ENCODE results near the gene FAM9A.

The FAM9A gene

GRCh38 chrX:8801041-8801599 is at the start of gene FAM9A:
TSS of gene FAM9A (minus strand) at chrX:8801383. CDS start at chrX:8800171, 1,212 bp downstream.
- Histone ChIP-seq H3K4me3 (ENCODE audit: low read depth, low read length) (no peak within 1 kb of the TSS), H3K27me3 (ENCODE audit: control insufficient read depth, insufficient read depth, low read length) (no peaks in the 10 kb centered on the region), H3K9ac (ENCODE audit: low read depth, low read length) (no peak within 1 kb of the TSS), H3K4me1 (ENCODE audit: control insufficient read depth, insufficient read depth, low read length) (no peaks in the 10 kb centered on the region), H3K36me3 (ENCODE audit: control insufficient read depth, insufficient read depth, low read length) (no peaks in the 10 kb centered on the region), H3K9me3 (ENCODE audit: control insufficient read depth, insufficient read depth, low read length) (no peaks in the 10 kb centered on the region)

- no peak overlapping the region for H3K9ac ChIP-seq (ENCODE audit: low read depth, low read length)
- no peak overlapping the region for H3K4me3 ChIP-seq (ENCODE audit: low read depth, low read length)
- H3K4me1 ChIP-seq (ENCODE audit: control insufficient read depth, insufficient read depth, low read length) = no peaks in the 10 kb centered on the region
Measured at GRCh38 chrX:8850478-8850877, 49.3 kb upstream of the FAM9A start.

GRCh38 chrX:8849945-8850344 is 48.8 kb upstream of the FAM9A start:
- Histone ChIP-seq H3K9me3 (ENCODE audit: control insufficient read depth, insufficient read depth, low read length) (no peaks in the 10 kb centered on the region), H3K27me3 (ENCODE audit: control insufficient read depth, insufficient read depth, low read length) (no peaks in the 10 kb centered on the region), H3K4me1 (ENCODE audit: control insufficient read depth, insufficient read depth, low read length) (no peaks in the 10 kb centered on the region), H3K9ac (ENCODE audit: low read depth, low read length) (no peak overlapping the region), H3K4me3 (ENCODE audit: low read depth, low read length) (no peak overlapping the region), H3K36me3 (ENCODE audit: control insufficient read depth, insufficient read depth, low read length) (no peaks in the 10 kb centered on the region)

More at GRCh38 chrX:8850478-8850877, 49.3 kb upstream of the FAM9A start:
- Histone ChIP-seq H3K9me3 (ENCODE audit: control insufficient read depth, insufficient read depth, low read length) (no peaks in the 10 kb centered on the region), H3K27me3 (ENCODE audit: control insufficient read depth, insufficient read depth, low read length) (no peaks in the 10 kb centered on the region), H3K36me3 (ENCODE audit: control insufficient read depth, insufficient read depth, low read length) (no peaks in the 10 kb centered on the region)

- no peaks in the 10 kb centered on the region for H3K27me3 ChIP-seq (ENCODE audit: control insufficient read depth, insufficient read depth, low read length)
- no peaks in the 10 kb centered on the region for H3K9me3 ChIP-seq (ENCODE audit: control insufficient read depth, insufficient read depth, low read length)
- H3K4me3 ChIP-seq (ENCODE audit: low read depth, low read length) = no peak overlapping the region
- H3K9ac ChIP-seq (ENCODE audit: low read depth, low read length) = no peak overlapping the region
- no peaks in the 10 kb centered on the region for H3K4me1 ChIP-seq (ENCODE audit: control insufficient read depth, insufficient read depth, low read length)
- H3K36me3 ChIP-seq (ENCODE audit: control insufficient read depth, insufficient read depth, low read length) = no peaks in the 10 kb centered on the region
Measured at GRCh38 chrX:8849458-8849857, 48.3 kb upstream of the FAM9A start.

GRCh38 chrX:8848911-8849310 is 47.7 kb upstream of the FAM9A start:
- Histone ChIP-seq H3K4me3 (ENCODE audit: low read depth, low read length) (no peak overlapping the region), H3K27me3 (ENCODE audit: control insufficient read depth, insufficient read depth, low read length) (no peaks in the 10 kb centered on the region), H3K36me3 (ENCODE audit: control insufficient read depth, insufficient read depth, low read length) (no peaks in the 10 kb centered on the region), H3K4me1 (ENCODE audit: control insufficient read depth, insufficient read depth, low read length) (no peaks in the 10 kb centered on the region), H3K9ac (ENCODE audit: low read depth, low read length) (no peak overlapping the region), H3K9me3 (ENCODE audit: control insufficient read depth, insufficient read depth, low read length) (no peaks in the 10 kb centered on the region)

- H3K4me1 ChIP-seq (ENCODE audit: control insufficient read depth, insufficient read depth, low read length) = no peaks in the 10 kb centered on the region
- H3K27me3 ChIP-seq (ENCODE audit: control insufficient read depth, insufficient read depth, low read length) = no peaks in the 10 kb centered on the region
- H3K4me3 ChIP-seq (ENCODE audit: low read depth, low read length) = no peak overlapping the region
- no peak overlapping the region for H3K9ac ChIP-seq (ENCODE audit: low read depth, low read length)
- H3K36me3 ChIP-seq (ENCODE audit: control insufficient read depth, insufficient read depth, low read length) = no peaks in the 10 kb centered on the region
- H3K9me3 ChIP-seq (ENCODE audit: control insufficient read depth, insufficient read depth, low read length) = no peaks in the 10 kb centered on the region
Measured at GRCh38 chrX:8848441-8848840, 47.3 kb upstream of the FAM9A start.

- no peaks in the 10 kb centered on the region for H3K36me3 ChIP-seq (ENCODE audit: control insufficient read depth, insufficient read depth, low read length)
- H3K9me3 ChIP-seq (ENCODE audit: control insufficient read depth, insufficient read depth, low read length) = no peaks in the 10 kb centered on the region
- H3K9ac ChIP-seq (ENCODE audit: low read depth, low read length) = no peak overlapping the region
- H3K27me3 ChIP-seq (ENCODE audit: control insufficient read depth, insufficient read depth, low read length) = no peaks in the 10 kb centered on the region
- H3K4me1 ChIP-seq (ENCODE audit: control insufficient read depth, insufficient read depth, low read length) = no peaks in the 10 kb centered on the region
- H3K4me3 ChIP-seq (ENCODE audit: low read depth, low read length) = no peak overlapping the region
Measured at GRCh38 chrX:8847360-8847759, 46.2 kb upstream of the FAM9A start.

GRCh38 chrX:8846266-8846665 is 45.1 kb upstream of the FAM9A start:
- H3K4me1 ChIP-seq (ENCODE audit: control insufficient read depth, insufficient read depth, low read length) = no peaks in the 10 kb centered on the region
- H3K27me3 ChIP-seq (ENCODE audit: control insufficient read depth, insufficient read depth, low read length) = no peaks in the 10 kb centered on the region
- H3K36me3 ChIP-seq (ENCODE audit: control insufficient read depth, insufficient read depth, low read length) = no peaks in the 10 kb centered on the region
- no peaks in the 10 kb centered on the region for H3K9me3 ChIP-seq (ENCODE audit: control insufficient read depth, insufficient read depth, low read length)
- H3K9ac ChIP-seq (ENCODE audit: low read depth, low read length) = no peak overlapping the region
- no peak overlapping the region for H3K4me3 ChIP-seq (ENCODE audit: low read depth, low read length)

GRCh38 chrX:8845469-8845868 is 44.3 kb upstream of the FAM9A start:
- Histone ChIP-seq H3K27me3 (ENCODE audit: control insufficient read depth, insufficient read depth, low read length) (no peaks in the 10 kb centered on the region), H3K4me1 (ENCODE audit: control insufficient read depth, insufficient read depth, low read length) (no peaks in the 10 kb centered on the region), H3K4me3 (ENCODE audit: low read depth, low read length) (no peak overlapping the region), H3K36me3 (ENCODE audit: control insufficient read depth, insufficient read depth, low read length) (no peaks in the 10 kb centered on the region), H3K9me3 (ENCODE audit: control insufficient read depth, insufficient read depth, low read length) (no peaks in the 10 kb centered on the region), H3K9ac (ENCODE audit: low read depth, low read length) (no peak overlapping the region)

- no peak overlapping the region for H3K9ac ChIP-seq (ENCODE audit: low read depth, low read length)
- H3K4me1 ChIP-seq (ENCODE audit: control insufficient read depth, insufficient read depth, low read length) = no peaks in the 10 kb centered on the region
- H3K4me3 ChIP-seq (ENCODE audit: low read depth, low read length) = no peak overlapping the region
- no peaks in the 10 kb centered on the region for H3K36me3 ChIP-seq (ENCODE audit: control insufficient read depth, insufficient read depth, low read length)
- H3K27me3 ChIP-seq (ENCODE audit: control insufficient read depth, insufficient read depth, low read length) = no peaks in the 10 kb centered on the region
- no peaks in the 10 kb centered on the region for H3K9me3 ChIP-seq (ENCODE audit: control insufficient read depth, insufficient read depth, low read length)
Measured at GRCh38 chrX:8845060-8845459, 43.9 kb upstream of the FAM9A start.

GRCh38 chrX:8844157-8844556 is 43.0 kb upstream of the FAM9A start:
- H3K4me3 ChIP-seq (ENCODE audit: low read depth, low read length) = no peak overlapping the region
- H3K9me3 ChIP-seq (ENCODE audit: control insufficient read depth, insufficient read depth, low read length) = no peaks in the 10 kb centered on the region
- no peaks in the 10 kb centered on the region for H3K4me1 ChIP-seq (ENCODE audit: control insufficient read depth, insufficient read depth, low read length)
- no peaks in the 10 kb centered on the region for H3K27me3 ChIP-seq (ENCODE audit: control insufficient read depth, insufficient read depth, low read length)
- H3K36me3 ChIP-seq (ENCODE audit: control insufficient read depth, insufficient read depth, low read length) = no peaks in the 10 kb centered on the region
- no peak overlapping the region for H3K9ac ChIP-seq (ENCODE audit: low read depth, low read length)

- no peak overlapping the region for H3K9ac ChIP-seq (ENCODE audit: low read depth, low read length)
- no peaks in the 10 kb centered on the region for H3K4me1 ChIP-seq (ENCODE audit: control insufficient read depth, insufficient read depth, low read length)
- no peak overlapping the region for H3K4me3 ChIP-seq (ENCODE audit: low read depth, low read length)
- no peaks in the 10 kb centered on the region for H3K27me3 ChIP-seq (ENCODE audit: control insufficient read depth, insufficient read depth, low read length)
- H3K9me3 ChIP-seq (ENCODE audit: control insufficient read depth, insufficient read depth, low read length) = no peaks in the 10 kb centered on the region
- no peaks in the 10 kb centered on the region for H3K36me3 ChIP-seq (ENCODE audit: control insufficient read depth, insufficient read depth, low read length)
Measured at GRCh38 chrX:8841911-8842310, 40.7 kb upstream of the FAM9A start.

Data from iPS-15b (cell line).